DOHH2 (cell line): Measurements from ENCODE around the gene NEDD4L.

ENCODE experiments used
- H3F3A ChIP-seq: fragments of 200-600 bp; sonication (generic), shearing (Covaris generic); 2 replicates; pipeline ENCODE4 v1.6.0; 2016; ENCODE audit warnings: antibody characterized with exemption, mild to moderate bottlenecking; ENCODE audit not compliant: control insufficient read depth, insufficient read depth
- H3K27ac ChIP-seq: fragments of 200-600 bp; sonication (generic); 2 replicates; pipeline ENCODE4 v1.5.1; 2014; ENCODE audit warnings: low read depth, mild to moderate bottlenecking, low read length, moderate library complexity
- H3K27me3 ChIP-seq: fragments of 200-600 bp; sonication (generic); 2 replicates; pipeline ENCODE4 v1.6.1; 2014; ENCODE audit warnings: mild to moderate bottlenecking, low read length, mixed read lengths; ENCODE audit not compliant: control insufficient read depth
- H3K36me3 ChIP-seq: fragments of 200-600 bp; sonication (generic); 2 replicates; pipeline ENCODE4 v1.6.1; 2014; ENCODE audit warnings: mild to moderate bottlenecking, low read length, moderate library complexity, mixed read lengths; ENCODE audit not compliant: control insufficient read depth
- H3K4me1 ChIP-seq: fragments of 200-600 bp; sonication (generic); 2 replicates; pipeline ENCODE4 v1.6.1; 2014; ENCODE audit warnings: mild to moderate bottlenecking, low read length, mixed read lengths; ENCODE audit not compliant: control insufficient read depth
- H3K4me2 ChIP-seq: fragments of 200-600 bp; sonication (generic); 2 replicates; pipeline ENCODE4 v1.6.0; 2014; ENCODE audit warnings: mild to moderate bottlenecking, low read length, moderate library complexity
- H3K4me3 ChIP-seq: fragments of 200-600 bp; sonication (generic); 2 replicates; pipeline ENCODE4 v1.5.1; 2014; ENCODE audit warnings: mild to moderate bottlenecking, low read length, mixed read lengths
- H3K79me2 ChIP-seq: fragments of 200-600 bp; sonication (generic); 2 replicates; pipeline ENCODE4 v1.6.1; 2014; ENCODE audit warnings: mild to moderate bottlenecking, low read length, mixed read lengths; ENCODE audit not compliant: control insufficient read depth
- H3K9me2 ChIP-seq: fragments of 200-600 bp; sonication (generic); replicated peaks from 2 replicates; pipeline ENCODE4 v1.6.1; 2014; ENCODE audit warnings: mild to moderate bottlenecking, low read length, mixed read lengths; ENCODE audit not compliant: control insufficient read depth
- H3K9me3 ChIP-seq: fragments of 200-600 bp; sonication (generic); 2 replicates; pipeline ENCODE4 v1.6.1; 2014; ENCODE audit warnings: antibody characterized with exemption, low read length, mixed read lengths; ENCODE audit not compliant: control insufficient read depth, insufficient read depth
- H4K20me1 ChIP-seq: fragments of 200-600 bp; sonication (generic); 2 replicates; pipeline ENCODE4 v1.6.0; 2014; ENCODE audit warnings: low read depth, mild to moderate bottlenecking, antibody characterized with exemption, low read length, moderate library complexity; ENCODE audit not compliant: control insufficient read depth, insufficient read depth
- EZH2phosphoT487 ChIP-seq: fragments of 200-600 bp; sonication (generic); IDR thresholded peaks from 2 replicates; pipeline ENCODE4 v1.6.1; 2017; ENCODE audit warnings: borderline replicate concordance, mild to moderate bottlenecking, antibody characterized with exemption, low read length, moderate library complexity, mixed read lengths
- TF ChIP-seq, protein P1 (sequence below): fragments of 200-600 bp; sonication (generic); IDR thresholded peaks from one replicate; pipeline ENCODE4 v1.5.1; 2014; ENCODE audit warnings: antibody characterized with exemption, mild to moderate bottlenecking, low read depth, low read length; ENCODE audit not compliant: poor library complexity, severe bottlenecking

The NEDD4L gene

DNA sequence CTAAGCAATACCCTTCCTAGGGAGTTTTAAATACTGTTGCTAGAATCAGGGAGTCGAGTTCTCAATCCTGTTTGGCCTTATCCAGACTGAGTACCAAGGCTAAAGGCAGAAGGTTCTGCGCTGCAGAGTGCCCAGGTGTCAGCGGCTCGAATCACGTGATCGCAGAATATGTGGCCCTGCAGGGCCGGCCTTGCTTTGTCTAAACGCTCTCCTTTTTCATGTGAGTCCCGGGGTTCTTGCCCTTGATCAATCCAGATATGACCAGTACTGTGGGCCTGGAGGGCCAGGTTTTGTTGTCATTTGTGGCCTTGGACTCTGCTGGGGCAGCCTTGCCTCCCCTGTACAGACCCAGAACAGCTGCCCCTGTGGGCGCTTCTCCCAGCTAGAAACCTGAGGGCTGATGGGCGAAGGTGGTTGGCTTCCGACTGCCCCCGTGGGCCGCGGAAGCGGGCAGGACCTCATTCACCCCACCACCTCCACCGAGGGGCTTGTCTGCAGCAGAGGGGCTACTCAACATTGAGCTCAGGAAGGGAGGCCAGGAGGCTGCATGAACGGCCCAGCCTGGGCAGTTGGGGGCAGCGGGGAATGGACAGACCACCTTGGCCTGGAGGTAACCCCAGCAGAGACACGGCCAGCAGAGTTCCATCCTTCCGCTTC lies 359.9 kb downstream of the NEDD4L start:
- H3F3A ChIP-seq: peaks cover 9% of the 10 kb centered on the region; the same call in 1 of the 2 replicates
- TF ChIP-seq, protein P1, sequence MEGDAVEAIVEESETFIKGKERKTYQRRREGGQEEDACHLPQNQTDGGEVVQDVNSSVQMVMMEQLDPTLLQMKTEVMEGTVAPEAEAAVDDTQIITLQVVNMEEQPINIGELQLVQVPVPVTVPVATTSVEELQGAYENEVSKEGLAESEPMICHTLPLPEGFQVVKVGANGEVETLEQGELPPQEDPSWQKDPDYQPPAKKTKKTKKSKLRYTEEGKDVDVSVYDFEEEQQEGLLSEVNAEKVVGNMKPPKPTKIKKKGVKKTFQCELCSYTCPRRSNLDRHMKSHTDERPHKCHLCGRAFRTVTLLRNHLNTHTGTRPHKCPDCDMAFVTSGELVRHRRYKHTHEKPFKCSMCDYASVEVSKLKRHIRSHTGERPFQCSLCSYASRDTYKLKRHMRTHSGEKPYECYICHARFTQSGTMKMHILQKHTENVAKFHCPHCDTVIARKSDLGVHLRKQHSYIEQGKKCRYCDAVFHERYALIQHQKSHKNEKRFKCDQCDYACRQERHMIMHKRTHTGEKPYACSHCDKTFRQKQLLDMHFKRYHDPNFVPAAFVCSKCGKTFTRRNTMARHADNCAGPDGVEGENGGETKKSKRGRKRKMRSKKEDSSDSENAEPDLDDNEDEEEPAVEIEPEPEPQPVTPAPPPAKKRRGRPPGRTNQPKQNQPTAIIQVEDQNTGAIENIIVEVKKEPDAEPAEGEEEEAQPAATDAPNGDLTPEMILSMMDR: no peak
- TF ChIP-seq EZH2phosphoT487: no peak
- no peaks in the 10 kb centered on the region for H4K20me1 ChIP-seq
- no peak overlapping the region for H3K4me2 ChIP-seq
- no peak overlapping the region for H3K27ac ChIP-seq
- no peaks in the 10 kb centered on the region for H3K79me2 ChIP-seq
- no peaks in the 10 kb centered on the region for H3K36me3 ChIP-seq
- H3K9me2 ChIP-seq: no peaks in the 10 kb centered on the region
- H3K9me3 ChIP-seq: no peaks in the 10 kb centered on the region
- H3K4me3 ChIP-seq: no peak overlapping the region
- no peaks in the 10 kb centered on the region for H3K27me3 ChIP-seq
- H3K4me1 ChIP-seq: no peaks in the 10 kb centered on the region

DNA sequence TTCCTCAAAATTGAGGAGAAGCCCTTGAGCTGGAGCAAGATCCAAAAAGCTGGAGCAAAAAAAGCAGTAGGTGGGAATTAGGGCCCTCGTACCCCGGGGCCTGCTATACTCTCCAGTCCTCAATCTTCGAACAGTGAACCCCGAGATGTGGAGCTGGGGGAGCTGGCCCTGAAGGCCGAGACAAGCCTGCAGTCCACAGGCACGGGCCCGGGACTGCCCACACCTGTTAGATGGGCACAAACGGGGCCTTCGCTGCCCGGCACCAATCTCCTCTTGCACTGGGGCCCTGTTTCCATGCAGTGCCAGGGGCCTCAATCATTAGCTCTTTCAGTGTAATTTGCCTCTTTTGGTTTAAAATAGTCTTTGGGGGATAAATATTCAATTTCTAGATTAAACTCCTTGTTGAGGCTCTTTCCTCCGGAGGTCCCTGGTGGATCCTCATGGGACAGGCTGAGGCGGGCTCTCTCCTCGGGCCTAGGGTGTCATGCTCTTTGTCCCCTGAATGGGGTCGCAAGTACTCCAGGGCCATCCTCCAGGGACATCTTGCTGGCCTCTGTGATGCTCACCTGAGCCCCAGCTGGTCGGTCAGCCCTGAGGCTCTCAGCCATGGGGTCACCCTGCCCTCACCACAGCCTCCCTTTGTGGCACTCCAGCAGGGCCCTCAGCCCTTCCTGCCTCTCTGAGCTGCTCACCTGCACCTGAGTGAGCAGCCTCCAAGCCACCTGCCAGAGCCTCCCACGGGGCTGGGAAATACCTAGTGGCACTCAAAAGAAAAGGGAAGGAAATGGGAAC lies 361.3 kb downstream of the NEDD4L start:
- Histone ChIP-seq H3K4me2 (no peak overlapping the region), H3K4me1 (no peaks in the 10 kb centered on the region), H3K27me3 (no peaks in the 10 kb centered on the region; the same call in 1 of the 2 replicates), H3K36me3 (no peaks in the 10 kb centered on the region), H4K20me1 (no peaks in the 10 kb centered on the region), H3F3A (peaks cover 9% of the 10 kb centered on the region; the same call in 1 of the 2 replicates), H3K9me2 (no peaks in the 10 kb centered on the region), H3K4me3 (no peak overlapping the region), H3K9me3 (no peaks in the 10 kb centered on the region), H3K27ac (no peak overlapping the region), H3K79me2 (no peaks in the 10 kb centered on the region)
- TF ChIP-seq, protein P1: no peak
- no peak for TF ChIP-seq EZH2phosphoT487

DNA sequence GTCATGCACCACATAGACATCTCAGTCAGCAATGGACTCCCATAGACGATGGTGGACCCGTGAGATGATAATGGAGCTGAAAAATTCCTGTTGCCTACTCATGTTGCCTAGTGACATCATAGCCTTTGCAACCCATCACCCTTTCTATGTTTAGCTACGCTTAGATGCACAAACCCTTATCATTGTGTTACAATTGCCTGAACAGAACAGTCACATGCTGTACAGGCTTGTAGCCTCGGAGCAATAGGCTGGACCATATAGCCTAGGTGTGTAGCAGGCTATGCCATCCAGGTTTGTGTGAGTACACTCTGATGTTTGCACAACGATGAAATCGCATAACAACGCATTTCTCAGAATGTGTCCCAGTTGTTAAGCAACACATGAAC lies 363.2 kb downstream of the NEDD4L start:
- H3K79me2 ChIP-seq: no peaks in the 10 kb centered on the region
- H3K4me2 ChIP-seq: no peak overlapping the region
- H3K9me3 ChIP-seq: no peaks in the 10 kb centered on the region
- no peaks in the 10 kb centered on the region for H3K4me1 ChIP-seq
- H3K4me3 ChIP-seq: no peak overlapping the region
- H3F3A ChIP-seq: no peaks in the 10 kb centered on the region
- H3K27ac ChIP-seq: no peak overlapping the region
- no peaks in the 10 kb centered on the region for H3K9me2 ChIP-seq
- H3K36me3 ChIP-seq: no peaks in the 10 kb centered on the region
- no peaks in the 10 kb centered on the region for H4K20me1 ChIP-seq
- H3K27me3 ChIP-seq: peaks cover 2% of the 10 kb centered on the region; the same call in 1 of the 2 replicates
- no peak for TF ChIP-seq EZH2phosphoT487
- TF ChIP-seq, protein P1: no peak
